ENCODE measurements around the gene CERK. TPM values are rescaled to one million over a fixed set of nuclear protein-coding genes. Genes with fewer than 3 reads are reported as not detected.
"Not testable (repeated sequence)": the region's sequence is repeated elsewhere in the genome, so short reads cannot be mapped to it uniquely, and the experiment has no call there.

Gene CERK
- total RNA-seq, 2 donors from 2014 or later, result 35.4 to 39.9 TPM

DNA sequence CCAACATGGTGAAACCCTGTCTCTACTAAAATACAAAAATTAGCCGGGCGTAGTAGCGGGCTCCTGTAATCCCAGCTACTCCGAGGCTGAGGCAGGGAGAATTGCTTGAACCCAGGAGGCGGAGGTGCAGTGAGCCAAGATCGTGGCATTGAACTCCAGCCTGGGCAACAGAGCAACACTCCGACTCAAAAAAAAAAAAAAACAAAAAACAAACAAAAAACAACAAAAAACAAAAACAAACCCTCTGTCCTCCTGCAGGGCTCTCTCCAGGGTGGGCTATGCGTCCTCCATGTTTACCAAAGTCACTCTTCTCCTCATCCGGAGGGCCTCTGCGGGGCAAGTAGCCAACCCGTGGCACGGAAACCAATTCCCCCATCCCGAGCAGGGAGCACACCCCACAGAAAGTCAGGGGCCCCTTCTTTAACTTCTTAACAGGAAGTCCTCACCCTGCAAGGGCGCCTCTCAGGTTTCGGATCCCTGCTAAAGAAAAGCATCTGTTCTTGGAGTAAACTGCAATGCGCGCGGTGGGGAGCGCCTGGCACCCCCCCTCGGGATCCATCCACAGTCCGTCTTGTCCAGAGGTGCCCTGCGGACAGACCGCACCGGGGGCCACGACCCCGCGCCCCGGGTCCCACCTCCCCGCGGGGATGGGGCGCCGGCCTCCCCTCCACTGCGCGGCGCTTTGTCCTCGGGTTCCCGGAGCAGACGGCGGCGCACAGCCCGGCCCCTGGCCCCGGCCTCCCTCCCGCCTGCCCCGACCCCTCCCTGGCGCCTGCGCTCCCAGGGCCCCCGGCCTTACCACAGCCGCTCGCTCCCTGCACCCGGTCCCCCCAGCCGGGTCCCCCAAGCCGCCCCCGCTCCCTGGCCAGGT is 712 bp downstream of the CERK start:
- intact Hi-C loops (cut with DNase I, micrococcal nuclease), result no loop called here

DNA sequence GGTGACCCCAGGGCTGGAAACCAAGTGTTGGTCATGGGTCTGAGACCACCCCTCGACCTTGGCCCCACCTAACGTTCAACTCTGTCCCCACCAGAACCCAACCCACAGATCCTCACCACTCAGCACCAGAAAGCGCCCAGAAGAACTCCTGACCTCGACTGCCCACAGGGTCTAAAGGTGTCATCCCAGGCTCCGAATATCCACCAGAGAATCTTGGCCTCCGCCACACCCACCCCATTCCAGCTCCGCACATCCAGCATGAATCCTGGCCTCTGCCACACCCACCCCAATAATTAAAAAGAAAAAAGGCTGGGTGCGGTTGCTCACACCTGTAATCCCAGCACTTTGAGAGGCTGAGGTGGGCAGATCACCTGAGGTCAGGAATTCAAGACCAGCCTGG is 1.3 kb downstream of the CERK start:
- ATAC-seq, result no peak
- DNase-seq, result no peak
- intact Hi-C loops (cut with DNase I, micrococcal nuclease), result no loop called here

More for the DNA sequence above, 712 bp downstream of the CERK start:
- peak in 1 of 2 donors; percentile 63 for DNase-seq
- ATAC-seq, result peak; percentile 5

- DNase-seq, result no peak
- ATAC-seq, result no peak
- intact Hi-C loops (cut with DNase I, micrococcal nuclease), result no loop called here
Measured at GRCh38 chr22:46735747-46736608, 2.1 kb downstream of the CERK start.

DNA sequence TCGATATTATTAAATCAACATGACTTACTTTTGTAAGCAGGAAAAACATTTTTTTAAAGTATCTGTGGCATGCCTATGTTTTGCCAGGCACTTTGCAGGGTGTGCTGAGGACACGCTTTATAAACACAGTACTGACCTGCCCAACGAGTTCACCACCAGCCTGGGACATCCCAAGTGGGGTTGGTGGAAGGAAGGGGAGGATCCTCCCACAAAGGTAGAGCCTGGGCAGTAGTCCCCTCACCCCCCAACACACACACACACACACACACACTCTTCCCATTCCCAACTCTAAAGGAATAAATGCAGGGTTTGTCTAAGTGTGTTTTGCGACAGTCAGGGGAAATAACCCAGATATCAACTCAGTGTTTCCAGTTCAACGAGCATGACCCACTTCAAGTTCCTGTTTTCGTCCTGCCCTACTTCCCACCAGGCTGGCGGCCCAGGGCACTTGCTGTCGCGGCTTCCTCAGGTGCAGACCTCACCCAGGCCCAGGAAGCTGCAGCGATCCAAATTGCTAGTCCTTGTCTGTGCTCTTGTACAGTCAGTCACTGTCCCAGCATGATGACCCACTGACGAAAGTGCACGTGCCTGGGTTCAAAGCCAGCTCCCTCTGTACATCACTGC is 3.1 kb downstream of the CERK start:
- intact Hi-C loops (cut with DNase I, micrococcal nuclease), result no loop called here
- DNase-seq (peak in 1 of 2 donors; percentile 65), ATAC-seq (no peak)

DNA sequence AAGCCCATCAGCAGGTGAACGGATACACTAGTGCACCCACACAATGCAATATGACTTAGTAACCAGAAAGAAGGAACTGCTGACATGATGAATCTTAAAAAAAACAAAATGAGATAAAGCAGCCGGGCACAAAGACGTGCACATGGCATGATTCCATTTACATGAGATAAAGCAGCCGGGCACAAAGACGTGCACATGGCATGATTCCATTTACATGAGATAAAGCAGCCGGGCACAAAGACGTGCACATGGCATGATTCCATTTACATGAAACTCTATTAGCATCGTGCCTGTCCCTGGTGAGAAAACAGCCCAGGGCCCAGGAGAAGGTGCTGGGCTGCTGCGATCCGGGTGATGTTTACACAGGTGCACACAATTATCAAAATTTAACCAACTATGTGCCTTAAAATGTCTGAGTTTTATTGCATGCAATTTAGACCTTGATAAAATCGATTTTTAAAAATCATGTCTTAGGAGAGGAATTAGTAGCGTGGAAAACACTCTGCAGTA is 3.8 kb downstream of the CERK start:
- ATAC-seq; intact Hi-C loops (cut with DNase I, micrococcal nuclease); DNase-seq: not testable (repeated sequence)

DNA sequence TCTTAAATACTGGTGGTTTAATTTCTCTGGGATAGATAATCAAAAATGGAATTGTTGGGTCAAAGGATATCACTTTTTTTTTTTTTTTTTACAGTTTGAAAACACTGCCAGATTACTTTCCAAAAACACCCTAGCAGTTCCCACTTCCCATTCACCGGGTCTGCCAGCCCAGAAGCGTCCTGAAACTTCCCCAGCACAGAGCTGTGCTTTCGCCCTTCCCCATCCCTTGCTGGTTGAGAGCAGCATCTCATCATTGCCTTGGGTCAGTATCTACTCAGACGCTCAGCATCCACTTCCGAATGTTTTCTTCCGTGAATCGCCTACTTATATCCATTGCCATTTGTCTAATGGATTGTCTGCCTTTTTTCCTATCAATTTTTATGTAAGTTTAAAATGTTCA is 5.5 kb downstream of the CERK start:
- intact Hi-C loops (cut with DNase I, micrococcal nuclease), result no loop called here
- DNase-seq (no peak), ATAC-seq (no peak)

- DNase-seq (peak in 1 of 2 donors; percentile 14), ATAC-seq (no peak)
- intact Hi-C loops (cut with DNase I, micrococcal nuclease), result no loop called here
Measured at GRCh38 chr22:46732041-46732379, 6.0 kb downstream of the CERK start.

- intact Hi-C loops (cut with DNase I, micrococcal nuclease), result no loop called here
- peak; percentile 82 for ATAC-seq
- DNase-seq, result peak; percentile 79 to 86
Measured at GRCh38 chr22:46731246-46732040, 6.6 kb downstream of the CERK start.

GRCh38 chr22:46730568-46731245 is 7.3 kb downstream of the CERK start:
- no peak for ATAC-seq
- DNase-seq, result no peak
- intact Hi-C loops (cut with DNase I, micrococcal nuclease), result no loop called here

DNA sequence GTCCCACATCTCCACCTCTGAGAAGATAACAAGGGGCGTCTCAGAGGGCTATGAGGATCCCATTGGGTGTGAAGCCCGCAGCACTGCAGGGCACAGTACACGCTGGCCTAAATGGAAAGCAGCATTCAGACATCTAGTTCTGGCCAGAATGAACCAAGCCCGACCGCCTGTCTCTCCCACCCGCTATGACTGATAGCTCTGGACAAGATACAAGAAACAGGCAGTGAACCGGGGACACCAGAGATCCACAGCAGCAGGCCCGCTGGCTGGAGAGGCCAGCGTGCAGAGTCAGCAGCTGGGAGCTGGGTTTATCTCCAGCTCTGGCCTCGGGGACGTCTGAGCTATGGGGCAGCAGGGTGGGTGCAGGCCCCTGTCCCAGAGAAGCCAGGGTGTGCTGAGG is 9.6 kb downstream of the CERK start:
- intact Hi-C loops (cut with DNase I, micrococcal nuclease), result no loop called here
- no peak for DNase-seq
- no peak for ATAC-seq

GRCh38 chr22:46727813-46728364 is 10.2 kb downstream of the CERK start:
- intact Hi-C loops (cut with DNase I, micrococcal nuclease), result no loop called here
- DNase-seq (no peak), ATAC-seq (no peak)

GRCh38 chr22:46726986-46727317 is 11.1 kb downstream of the CERK start:
- no peak for ATAC-seq
- intact Hi-C loops (cut with DNase I, micrococcal nuclease), result no loop called here
- no peak for DNase-seq

- DNase-seq (no peak), ATAC-seq (peak; percentile 34)
- intact Hi-C loops (cut with DNase I, micrococcal nuclease), result no loop called here
Measured at GRCh38 chr22:46726066-46726985, 11.7 kb downstream of the CERK start.

DNA sequence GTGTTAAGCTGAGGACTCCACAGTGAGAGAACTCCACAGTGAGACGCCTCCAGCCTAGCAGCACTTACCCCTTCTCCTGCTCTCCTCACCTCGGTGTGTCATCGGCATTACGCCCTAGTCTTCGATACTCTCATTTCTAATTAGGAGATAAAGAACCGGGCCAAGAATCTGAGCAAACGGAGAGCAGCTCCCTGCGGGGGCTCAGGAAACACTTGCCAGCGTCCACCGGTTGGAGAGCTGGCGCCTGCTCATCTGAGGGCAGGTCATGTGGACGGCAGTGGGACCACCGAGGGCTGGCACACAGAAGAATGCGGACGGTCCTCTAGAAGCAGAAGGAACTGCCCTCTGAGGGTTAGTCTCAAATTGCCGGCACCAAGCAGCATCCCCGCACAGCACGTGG is 13.0 kb downstream of the CERK start:
- DNase-seq (no peak), ATAC-seq (no peak)
- intact Hi-C loops (cut with DNase I, micrococcal nuclease), result no loop called here

DNA sequence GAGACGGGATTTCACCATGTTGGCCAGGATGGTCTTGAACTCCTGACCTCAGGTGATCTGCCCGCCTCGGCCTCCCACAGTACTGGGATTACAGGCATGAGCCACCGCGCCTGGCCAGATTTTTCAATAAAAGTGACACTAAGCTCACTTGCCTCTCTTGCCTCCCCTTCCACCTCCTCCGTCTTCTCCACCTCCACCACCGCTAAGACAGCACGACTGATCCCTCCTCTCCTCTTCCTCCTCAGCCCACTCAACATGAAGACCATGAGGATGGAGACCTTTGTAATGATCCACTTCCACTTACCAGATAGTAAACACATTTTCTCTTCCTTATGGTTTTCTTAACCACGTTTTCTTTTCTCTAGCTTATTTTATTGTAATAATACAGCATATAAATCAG is 14.2 kb downstream of the CERK start:
- intact Hi-C loops (cut with DNase I, micrococcal nuclease), result no loop called here
- DNase-seq, result no peak
- no peak for ATAC-seq

DNA sequence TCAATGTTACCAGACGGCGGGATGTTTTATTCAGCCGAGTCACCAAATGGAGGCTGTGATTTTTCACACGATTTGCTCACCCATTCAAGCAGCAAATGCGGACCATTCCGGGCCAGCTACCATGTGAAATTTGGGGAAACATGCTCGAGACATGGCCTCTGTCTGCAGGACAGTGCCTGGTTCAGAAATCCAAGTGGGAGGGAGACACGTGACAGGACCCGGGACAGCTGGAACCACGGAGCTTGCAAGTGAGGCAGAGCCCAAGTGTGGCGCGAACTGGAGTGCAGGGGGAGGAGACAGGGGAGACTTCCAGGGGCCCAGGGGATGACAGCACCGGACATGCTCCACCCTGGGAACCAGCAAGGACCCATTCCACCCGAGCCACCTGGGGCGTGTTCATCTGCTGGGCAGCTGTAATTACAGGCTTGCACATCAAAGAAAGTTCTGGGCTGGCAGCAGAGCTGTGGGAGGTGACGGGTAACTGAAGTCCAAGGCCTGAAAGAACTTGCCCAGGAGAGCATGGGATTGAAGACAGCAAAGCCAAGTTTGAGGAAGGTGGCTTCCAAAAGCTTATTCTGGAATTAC is 16.5 kb downstream of the CERK start:
- ATAC-seq, result peak; percentile 60
- intact Hi-C loops (cut with DNase I, micrococcal nuclease), result no loop called here
- DNase-seq, result no peak

- no peak for ATAC-seq
- intact Hi-C loops (cut with DNase I, micrococcal nuclease), result no loop called here
- no peak for DNase-seq
Measured at GRCh38 chr22:46719921-46720320, 18.1 kb downstream of the CERK start.

All from left colon (tissue), 2 donors.